HG03439 (cell line): ENCODE measurements around the gene NASP.
A peak's percentile ranks its signal among the peaks of the same experiment; 100 is the strongest.
"Not testable (repeated sequence)": the region's sequence is repeated elsewhere in the genome, so short reads cannot be mapped to it uniquely, and the experiment has no call there.

Source experiments
- ATAC-seq: cut with Tn5 transposase; IDR thresholded peaks from one replicate; pipeline ENCODE4 v1.9.1; 2021; ENCODE audit warnings: mild to moderate bottlenecking, moderate library complexity; ENCODE audit not compliant: unreplicated experiment

The NASP gene

GRCh38 chr1:45569571-45569961 lies 14.3 kb upstream of the NASP start:
- peak; percentile 13 for ATAC-seq

GRCh38 chr1:45569962-45570581 lies 13.8 kb upstream of the NASP start:
- ATAC-seq, result peak; percentile 71

GRCh38 chr1:45570631-45571030 lies 13.2 kb upstream of the NASP start:
- no peak for ATAC-seq

- ATAC-seq, result no peak
Measured at GRCh38 chr1:45573231-45573804, 10.5 kb upstream of the NASP start.

GRCh38 chr1:45574105-45574626 lies 9.7 kb upstream of the NASP start:
- no peak for ATAC-seq

GRCh38 chr1:45583264-45583665 lies 576 bp upstream of the NASP start:
- ATAC-seq, result peak; percentile 72

- peak; percentile 30 for ATAC-seq
Measured at GRCh38 chr1:45584351-45585109, 689 bp downstream of the NASP start.

- ATAC-seq, result no peak
Measured at GRCh38 chr1:45585110-45585426, 1.2 kb downstream of the NASP start.

GRCh38 chr1:45585496-45586075 lies 1.7 kb downstream of the NASP start:
- ATAC-seq, result no peak

- ATAC-seq, result no peak
Measured at GRCh38 chr1:45586769-45587168, 2.9 kb downstream of the NASP start.

GRCh38 chr1:45589861-45590260 lies 6.0 kb downstream of the NASP start:
- no peak for ATAC-seq

- no peak for ATAC-seq
Measured at GRCh38 chr1:45594412-45594811, 10.6 kb downstream of the NASP start.

GRCh38 chr1:45596765-45597164 lies 12.9 kb downstream of the NASP start:
- not testable (repeated sequence) for ATAC-seq

- no peak for ATAC-seq
Measured at GRCh38 chr1:45604239-45604638, 20.4 kb downstream of the NASP start.

- no peak for ATAC-seq
Measured at GRCh38 chr1:45607404-45608074, 23.7 kb downstream of the NASP start.

GRCh38 chr1:45608175-45609156 lies 24.6 kb downstream of the NASP start:
- ATAC-seq, result no peak

GRCh38 chr1:45610589-45611226 lies 26.9 kb downstream of the NASP start:
- ATAC-seq, result no peak

GRCh38 chr1:45612941-45613579 lies 29.2 kb downstream of the NASP start:
- no peak for ATAC-seq

GRCh38 chr1:45615885-45616284 lies 32.0 kb downstream of the NASP start:
- ATAC-seq, result no peak
